Middle frontal gyrus (tissue), 1 donor: ENCODE measurements around the gene MYH14.
"Not testable (repeated sequence)": the region's sequence is repeated elsewhere in the genome, so short reads cannot be mapped to it uniquely, and the experiment has no call there.

ENCODE experiments used
- DNase-seq: peaks from one replicate; pipeline ENCODE4 v3.0.0-alpha.2; 2015; ENCODE audit warnings: low spot score; ENCODE audit errors: extremely low spot score

Gene MYH14

GRCh38 chr19:50224986-50225747 is 21.7 kb downstream of the MYH14 start:
- DNase-seq = no peak

- DNase-seq = no peak
These were observed 23.1 kb downstream of the MYH14 start for GRCh38 chr19:50226536-50226935.

DNA sequence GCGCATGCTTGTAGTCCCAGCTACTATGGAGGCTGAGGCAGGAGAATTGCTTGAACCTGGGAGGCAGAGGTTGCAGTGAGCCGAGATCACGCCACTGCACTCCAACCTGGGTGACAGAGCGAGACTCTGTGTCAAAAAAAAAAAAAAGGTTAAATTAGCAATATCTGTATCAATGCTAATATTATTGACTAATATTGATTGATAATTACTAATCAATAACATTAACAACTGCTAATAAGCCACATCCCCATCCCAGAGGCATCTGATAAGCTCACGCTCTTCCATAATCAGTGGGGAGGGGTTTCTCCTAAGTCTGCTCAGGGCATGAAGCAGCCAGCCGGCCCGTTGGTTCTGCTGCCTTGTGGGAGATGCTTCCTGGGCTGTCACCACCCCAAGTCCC is 24.7 kb downstream of the MYH14 start:
- DNase-seq = not testable (repeated sequence)

GRCh38 chr19:50230379-50231351 is 27.2 kb downstream of the MYH14 start:
- DNase-seq = no peak

DNA sequence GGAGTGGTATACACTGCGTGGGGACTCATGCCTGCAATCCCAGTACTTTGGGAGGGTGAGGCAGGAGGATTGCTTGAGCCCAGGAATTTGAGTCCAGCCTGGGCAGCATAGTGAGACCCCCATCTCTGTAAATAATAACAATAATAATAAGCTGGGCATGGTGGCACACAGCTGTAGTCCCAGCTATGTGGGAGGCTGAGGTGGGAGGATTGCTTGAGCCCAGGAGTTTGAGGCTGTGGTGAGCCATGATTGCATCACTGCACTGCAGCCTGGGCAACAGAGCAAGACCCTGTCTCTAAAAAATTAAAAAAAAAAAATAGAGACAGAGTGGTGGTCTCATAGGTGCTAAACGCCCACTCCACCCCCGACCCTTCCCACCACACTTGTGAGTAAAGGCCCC is 28.0 kb downstream of the MYH14 start:
- DNase-seq = not testable (repeated sequence)

GRCh38 chr19:50231821-50232220 is 28.4 kb downstream of the MYH14 start:
- no peak for DNase-seq

- no peak for DNase-seq
These were observed 29.2 kb downstream of the MYH14 start for GRCh38 chr19:50232600-50232999.

DNA sequence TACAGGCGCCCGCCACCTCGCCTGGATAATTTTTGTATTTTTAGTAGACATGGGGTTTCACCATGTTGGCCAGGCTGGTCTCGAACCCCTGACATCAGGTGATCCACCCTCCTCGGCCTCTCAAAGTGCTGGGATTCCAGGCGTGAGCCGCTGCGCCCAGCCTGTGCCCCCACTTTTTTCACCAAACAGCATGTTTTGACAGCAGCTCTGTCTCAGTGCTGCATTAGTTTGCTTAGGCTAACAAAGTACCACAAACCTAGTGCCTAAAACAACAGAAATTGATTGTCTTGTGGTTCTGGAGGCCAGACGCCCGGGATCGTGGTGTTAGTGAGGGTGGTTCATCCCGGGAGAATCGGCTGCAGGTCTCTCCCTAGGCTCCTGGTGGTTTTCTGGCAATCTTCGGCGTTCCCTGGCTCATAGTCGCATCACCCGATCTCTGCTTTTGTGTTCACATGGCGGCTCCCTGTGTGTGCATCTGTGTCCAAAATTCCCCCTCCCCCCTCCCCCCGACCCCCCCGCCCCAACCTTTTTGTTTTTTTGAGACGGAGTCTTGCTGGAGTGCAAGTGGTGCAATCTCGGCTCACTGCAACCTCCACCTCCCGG is 30.0 kb downstream of the MYH14 start:
- no peak for DNase-seq

DNA sequence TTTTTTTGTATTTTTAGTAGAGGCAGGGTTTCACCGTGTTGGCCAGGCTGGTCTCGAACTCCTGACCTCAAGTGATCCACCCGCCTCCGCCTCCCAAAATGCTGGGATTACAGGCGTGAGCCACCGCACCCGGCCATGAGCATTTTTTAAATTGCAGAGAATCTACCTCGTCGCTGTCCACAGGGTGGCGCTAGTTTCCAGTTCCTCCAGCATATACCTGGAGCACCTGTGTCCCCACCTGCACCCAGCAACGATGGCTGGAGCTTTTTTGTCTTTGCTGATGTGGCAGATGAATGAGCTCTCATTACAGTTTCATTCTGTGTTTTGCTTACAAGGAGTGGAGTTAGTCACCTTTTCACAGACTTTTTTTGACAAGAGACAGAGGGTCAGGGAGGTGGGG is 34.1 kb downstream of the MYH14 start:
- DNase-seq = not testable (repeated sequence)

GRCh38 chr19:50238043-50238442 is 34.6 kb downstream of the MYH14 start:
- no peak for DNase-seq

DNA sequence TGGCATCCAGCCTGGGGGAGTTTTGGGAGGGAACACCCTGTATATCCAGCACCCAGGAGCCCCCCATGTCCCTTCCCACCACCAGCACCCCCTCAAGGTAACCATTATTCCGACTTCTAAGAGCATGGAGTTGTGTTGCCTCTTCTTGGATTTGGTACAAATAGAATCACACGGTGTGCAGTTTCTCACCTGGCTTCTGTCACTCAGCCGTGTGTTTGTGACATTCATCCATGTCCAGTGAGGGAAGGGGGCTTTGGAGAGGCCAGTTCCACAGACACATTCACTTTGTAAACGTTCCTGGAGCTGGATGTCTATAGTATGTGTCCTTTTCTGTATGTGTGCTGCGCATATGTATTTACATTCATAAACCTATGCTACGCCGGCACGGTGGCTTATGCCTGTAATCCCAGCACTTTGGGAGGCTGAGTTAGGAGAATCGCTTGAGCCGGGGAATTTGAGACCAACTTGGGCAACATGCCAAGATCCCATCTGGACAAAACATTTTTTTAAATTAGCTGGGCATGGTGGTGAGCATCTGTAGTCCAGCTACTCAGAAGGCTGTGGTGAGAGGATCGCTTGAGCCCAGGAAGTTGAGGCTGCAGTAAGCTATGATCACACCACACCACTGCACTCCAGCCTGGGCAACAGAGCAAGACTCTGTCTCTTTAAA is 36.6 kb downstream of the MYH14 start:
- DNase-seq = no peak

DNA sequence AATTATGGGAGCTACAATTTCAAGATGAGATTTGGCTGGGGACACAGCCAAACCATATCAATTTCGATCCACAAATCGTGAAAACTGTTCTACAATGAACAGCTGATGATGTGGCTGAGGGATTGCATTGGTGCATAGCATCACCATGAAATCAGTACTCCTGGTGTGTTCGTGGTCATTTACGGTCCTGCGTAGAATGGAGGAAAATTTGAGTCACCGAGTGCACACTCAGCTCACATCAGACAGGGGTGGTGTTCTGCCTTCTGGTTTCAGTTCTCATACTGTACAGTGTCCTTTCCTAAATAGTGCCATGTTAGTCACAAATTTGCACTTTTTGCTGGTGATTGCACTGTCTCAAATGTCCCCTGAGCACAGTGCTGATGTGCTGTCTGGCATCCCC is 39.2 kb downstream of the MYH14 start:
- DNase-seq = no peak

DNA sequence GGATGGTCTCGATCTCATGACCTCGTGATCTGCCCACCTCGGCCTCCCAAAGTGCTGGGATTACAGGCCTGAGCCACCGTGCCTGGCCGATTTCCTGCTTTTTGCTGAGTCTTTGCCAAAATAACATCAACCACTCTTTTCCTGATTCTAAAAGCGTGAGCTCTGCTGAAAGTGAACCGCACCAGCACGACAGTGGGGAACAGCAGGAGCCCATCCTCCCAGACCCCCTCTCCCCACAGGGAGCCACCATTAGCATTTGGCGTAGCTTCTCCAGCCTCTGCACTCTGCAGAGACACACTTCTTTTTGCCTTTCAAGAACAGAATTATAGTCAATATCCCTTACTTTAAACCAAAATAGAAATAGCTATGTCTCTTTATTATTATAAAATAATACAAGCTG is 41.3 kb downstream of the MYH14 start:
- no peak for DNase-seq

GRCh38 chr19:50248413-50248812 is 45.0 kb downstream of the MYH14 start:
- DNase-seq = no peak

GRCh38 chr19:50248826-50249225 is 45.4 kb downstream of the MYH14 start:
- no peak for DNase-seq

- DNase-seq = no peak
These were observed 46.2 kb downstream of the MYH14 start for GRCh38 chr19:50249636-50250035.

DNA sequence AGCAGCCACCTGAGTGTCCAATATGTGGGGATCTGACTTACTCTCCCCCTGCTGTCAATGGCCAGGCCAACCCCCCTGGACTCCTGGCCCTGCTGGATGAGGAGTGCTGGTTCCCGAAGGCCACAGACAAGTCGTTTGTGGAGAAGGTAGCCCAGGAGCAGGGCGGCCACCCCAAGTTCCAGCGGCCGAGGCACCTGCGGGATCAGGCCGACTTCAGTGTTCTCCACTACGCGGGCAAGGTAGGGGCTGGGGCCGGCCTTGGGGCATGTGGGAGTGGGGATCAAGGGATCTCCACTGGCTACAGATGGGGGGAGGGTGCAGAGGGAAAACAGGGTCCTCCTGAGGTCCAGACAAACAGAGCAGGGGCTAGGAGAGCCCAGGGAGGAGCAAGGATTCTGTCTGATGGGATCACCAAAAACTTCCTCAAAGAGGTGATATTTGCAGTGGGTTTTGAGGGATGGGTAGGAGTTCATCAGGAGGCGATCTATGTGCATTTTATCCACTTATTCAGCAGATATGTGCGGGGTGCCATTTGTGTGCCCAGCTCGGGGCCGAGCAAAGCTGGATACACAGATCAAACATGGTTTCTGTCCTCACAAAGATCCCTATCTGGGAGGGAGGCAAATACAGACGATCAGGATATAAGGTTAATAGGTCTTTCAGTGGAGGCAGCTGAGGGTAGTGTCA is 47.2 kb downstream of the MYH14 start:
- DNase-seq = no peak

- DNase-seq = no peak
These were observed 48.9 kb downstream of the MYH14 start for GRCh38 chr19:50252111-50252886.

DNA sequence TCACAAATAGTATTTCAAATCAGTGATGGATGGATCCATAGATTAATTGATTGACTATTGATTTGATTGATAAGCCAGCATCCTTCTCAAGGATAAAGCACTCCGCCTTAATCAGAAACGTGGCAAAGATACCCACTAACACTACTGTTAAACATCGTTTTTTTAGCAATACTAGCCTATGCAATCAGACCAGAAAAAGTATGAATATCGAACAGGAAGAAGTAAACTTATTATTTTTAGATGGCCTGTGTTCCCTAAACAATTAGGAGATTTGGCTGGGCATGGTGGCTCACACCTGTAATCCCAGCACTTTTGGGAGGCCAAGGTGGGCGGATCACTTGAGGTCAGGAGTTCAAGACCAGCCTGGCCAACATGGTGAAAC is 49.5 kb downstream of the MYH14 start:
- no peak for DNase-seq

DNA sequence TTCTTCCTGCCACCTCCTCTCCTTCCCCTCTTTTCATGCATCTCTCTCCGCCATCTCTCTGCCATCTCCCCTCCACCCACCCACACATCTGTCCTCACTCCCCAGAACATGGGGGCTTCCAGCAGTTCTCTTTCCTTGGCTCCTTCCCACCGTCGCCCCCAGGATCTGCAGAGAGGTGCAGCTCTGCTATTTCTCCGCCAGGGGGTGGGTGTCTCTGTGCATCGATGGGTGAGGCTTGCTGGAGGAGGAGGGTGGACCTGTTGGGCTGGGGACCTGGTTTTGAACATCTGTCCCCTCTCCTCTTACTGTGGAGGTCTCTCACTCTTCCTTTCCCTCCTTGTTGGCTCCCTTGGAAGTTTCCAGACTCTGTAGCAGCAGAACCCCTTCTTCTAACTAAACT is 51.7 kb downstream of the MYH14 start:
- no peak for DNase-seq
